ENCODE measurements around the gene DNAH6.
A peak's percentile ranks its signal among the peaks of the same experiment; 100 is the strongest.
"Not testable (repeated sequence)": the region's sequence is repeated elsewhere in the genome, so short reads cannot be mapped to it uniquely, and the experiment has no call there.

The DNAH6 gene

GRCh38 chr2:84516234-84516986 is at the start of gene DNAH6:
DNAH6 (plus strand) TSS chr2:84516498; CDS start chr2:84517827, 1,329 bp downstream.
- DNase-seq (ENCODE audit: low read depth) = peak; percentile 87

- DNase-seq (ENCODE audit: low read depth) = no peak
These were observed 48.9 kb upstream of the DNAH6 start for GRCh38 chr2:84467389-84467788.

GRCh38 chr2:84472423-84472822 is 43.9 kb upstream of the DNAH6 start:
- not testable (repeated sequence) for DNase-seq (ENCODE audit: low read depth)

- no peak for DNase-seq (ENCODE audit: low read depth)
These were observed 43.3 kb upstream of the DNAH6 start for GRCh38 chr2:84472856-84473565.

GRCh38 chr2:84474176-84474575 is 42.1 kb upstream of the DNAH6 start:
- DNase-seq (ENCODE audit: low read depth) = no peak

- DNase-seq (ENCODE audit: low read depth) = no peak
These were observed 38.4 kb upstream of the DNAH6 start for GRCh38 chr2:84477886-84478285.

GRCh38 chr2:84478867-84479266 is 37.4 kb upstream of the DNAH6 start:
- no peak for DNase-seq (ENCODE audit: low read depth)

- DNase-seq (ENCODE audit: low read depth) = no peak
These were observed 34.6 kb upstream of the DNAH6 start for GRCh38 chr2:84481702-84482101.

- no peak for DNase-seq (ENCODE audit: low read depth)
These were observed 33.7 kb upstream of the DNAH6 start for GRCh38 chr2:84482603-84483002.

- DNase-seq (ENCODE audit: low read depth) = no peak
These were observed 33.0 kb upstream of the DNAH6 start for GRCh38 chr2:84483320-84483719.

GRCh38 chr2:84486441-84487115 is 29.7 kb upstream of the DNAH6 start:
- DNase-seq (ENCODE audit: low read depth) = no peak

GRCh38 chr2:84487298-84487996 is 28.9 kb upstream of the DNAH6 start:
- no peak for DNase-seq (ENCODE audit: low read depth)

- DNase-seq (ENCODE audit: low read depth) = no peak
These were observed 25.0 kb upstream of the DNAH6 start for GRCh38 chr2:84491256-84491655.

GRCh38 chr2:84491741-84492140 is 24.6 kb upstream of the DNAH6 start:
- DNase-seq (ENCODE audit: low read depth) = no peak

- DNase-seq (ENCODE audit: low read depth) = no peak
These were observed 23.7 kb upstream of the DNAH6 start for GRCh38 chr2:84492571-84492970.

- peak; percentile 68 for DNase-seq (ENCODE audit: low read depth)
These were observed 22.8 kb upstream of the DNAH6 start for GRCh38 chr2:84493514-84493913.

GRCh38 chr2:84494070-84494469 is 22.2 kb upstream of the DNAH6 start:
- DNase-seq (ENCODE audit: low read depth) = no peak

GRCh38 chr2:84495539-84496146 is 20.7 kb upstream of the DNAH6 start:
- no peak for DNase-seq (ENCODE audit: low read depth)

- no peak for DNase-seq (ENCODE audit: low read depth)
These were observed 19.9 kb upstream of the DNAH6 start for GRCh38 chr2:84496386-84496785.

GRCh38 chr2:84497285-84497684 is 19.0 kb upstream of the DNAH6 start:
- no peak for DNase-seq (ENCODE audit: low read depth)

GRCh38 chr2:84498150-84498799 is 18.0 kb upstream of the DNAH6 start:
- no peak for DNase-seq (ENCODE audit: low read depth)

Measured in GM04504 (cell line).